ENCODE data around the gene COL9A2.

- TF ChIP-seq CREB5 (CRISPR knock-in tag; IDR thresholded peaks at IDR 0.05; ENCODE audit: low read depth) = no peak
- no peak for TF ChIP-seq RARB (CRISPR knock-in tag; IDR thresholded peaks at IDR 0.05)
- no peak for TF ChIP-seq PATZ1 (CRISPR knock-in tag; IDR thresholded peaks at IDR 0.05; ENCODE audit: borderline replicate concordance)
- no peak for TF ChIP-seq GLIS3 (CRISPR knock-in tag; IDR thresholded peaks at IDR 0.05)
- no peak for TF ChIP-seq ZFP3 (CRISPR knock-in tag; IDR thresholded peaks at IDR 0.05)
- TF ChIP-seq BACH2 (CRISPR knock-in tag; IDR thresholded peaks at IDR 0.05; ENCODE audit: borderline replicate concordance) = no peak
- TF ChIP-seq ZC3H10 (CRISPR knock-in tag; IDR thresholded peaks at IDR 0.05) = no peak
- TF ChIP-seq ARNTL (CRISPR knock-in tag; IDR thresholded peaks at IDR 0.05; ENCODE audit: borderline replicate concordance, low read depth) = no peak
- no peak for TF ChIP-seq PPARA (CRISPR knock-in tag; IDR thresholded peaks at IDR 0.05; ENCODE audit: borderline replicate concordance)
- TF ChIP-seq TOX (CRISPR knock-in tag; IDR thresholded peaks at IDR 0.05; ENCODE audit: borderline replicate concordance) = no peak
- TF ChIP-seq ZFP30 (CRISPR knock-in tag; IDR thresholded peaks at IDR 0.05) = no peak
- TF ChIP-seq SNAI2 (CRISPR knock-in tag; IDR thresholded peaks at IDR 0.05) = no peak
- no peak for TF ChIP-seq POU6F1 (CRISPR knock-in tag; IDR thresholded peaks at IDR 0.05; ENCODE audit: borderline replicate concordance, low read depth)
- TF ChIP-seq TSHZ2 (CRISPR knock-in tag; IDR thresholded peaks at IDR 0.05) = no peak
These were observed 1.4 kb upstream of the COL9A2 start for GRCh38 chr1:40318476-40318875.

All from SK-N-SH treated with all-trans-retinoic acid at 6 μM for 48 hours (cell line).